H9 (cell line): Measurements from ENCODE around the gene PAQR5. TPM values are rescaled to one million over a fixed set of nuclear protein-coding genes. Genes with fewer than 3 reads are reported as not detected.

Experiments used
- DNase-seq: peaks from one replicate; pipeline ENCODE4 v3.0.0-alpha.2; 2017
- H2AFZ ChIP-seq: one replicate; pipeline ENCODE4 v1.6.1; 2013; ENCODE audit warnings: mild to moderate bottlenecking, low read length, control low read depth, moderate library complexity
- H2AK5ac ChIP-seq: 2 replicates; pipeline ENCODE4 v1.6.1; 2013; ENCODE audit warnings: low read length, control low read depth, mixed read lengths; ENCODE audit not compliant: insufficient read length
- H2BK120ac ChIP-seq: one replicate; pipeline ENCODE4 v1.6.1; 2013; ENCODE audit warnings: low read depth, mild to moderate bottlenecking, low read length, control low read depth, inconsistent platforms; ENCODE audit not compliant: poor library complexity, severe bottlenecking
- H2BK12ac ChIP-seq: 2 replicates; pipeline ENCODE4 v1.6.1; 2013; ENCODE audit warnings: low read length, control low read depth, mixed read lengths, low read depth; ENCODE audit not compliant: insufficient read length
- H2BK15ac ChIP-seq: 2 replicates; pipeline ENCODE4 v1.6.1; 2013; ENCODE audit warnings: low read depth, low read length, control low read depth
- H2BK20ac ChIP-seq: one replicate; pipeline ENCODE4 v1.6.1; 2013; ENCODE audit warnings: low read depth, mild to moderate bottlenecking, low read length, control low read depth, inconsistent platforms; ENCODE audit not compliant: poor library complexity, severe bottlenecking
- H2BK5ac ChIP-seq: 2 replicates; pipeline ENCODE4 v1.6.1; 2013; ENCODE audit warnings: low read length, control low read depth, mixed read lengths; ENCODE audit not compliant: insufficient read length
- H3K14ac ChIP-seq: 2 replicates; pipeline ENCODE4 v1.6.1; 2013; ENCODE audit warnings: low read length, control low read depth; ENCODE audit not compliant: insufficient read depth
- H3K18ac ChIP-seq: 2 replicates; pipeline ENCODE4 v1.6.1; 2013; ENCODE audit warnings: low read depth, mild to moderate bottlenecking, mixed read lengths, low read length, control low read depth; ENCODE audit not compliant: insufficient read length
- H3K23ac ChIP-seq: 2 replicates; pipeline ENCODE4 v1.6.1; 2013; ENCODE audit warnings: low read length, control low read depth, mixed read lengths, low read depth; ENCODE audit not compliant: insufficient read length
- H3K23me2 ChIP-seq: 2 replicates; pipeline ENCODE4 v1.6.1; 2013; ENCODE audit warnings: low read depth, mild to moderate bottlenecking, mixed read lengths, low read length, control low read depth; ENCODE audit not compliant: insufficient read length, poor library complexity, severe bottlenecking
- H3K27ac ChIP-seq: 2 replicates; pipeline ENCODE4 v1.5.1; 2013; ENCODE audit warnings: low read length, control low read depth, mixed read lengths, low read depth; ENCODE audit not compliant: insufficient read length
- H3K27me3 ChIP-seq: 2 replicates; pipeline ENCODE4 v1.6.1; 2013; ENCODE audit warnings: low read length, control low read depth, inconsistent platforms; ENCODE audit not compliant: insufficient read depth
- H3K4ac ChIP-seq: 2 replicates; pipeline ENCODE4 v1.6.1; 2013; ENCODE audit warnings: low read depth, mild to moderate bottlenecking, control low read depth, inconsistent platforms, low read length, moderate library complexity
- H3K4me1 ChIP-seq: 2 replicates; pipeline ENCODE4 v1.6.1; 2013; ENCODE audit warnings: low read length, control low read depth, inconsistent platforms; ENCODE audit not compliant: insufficient read depth
- H3K4me2 ChIP-seq: 2 replicates; pipeline ENCODE4 v1.6.1; 2013; ENCODE audit warnings: low read length, control low read depth, mixed read lengths; ENCODE audit not compliant: insufficient read length, insufficient read depth
- H3K56ac ChIP-seq: 2 replicates; pipeline ENCODE4 v1.6.1; 2013; ENCODE audit warnings: low read depth, mild to moderate bottlenecking, mixed read lengths, low read length, control low read depth; ENCODE audit not compliant: insufficient read length
- H3K79me1 ChIP-seq: 2 replicates; pipeline ENCODE4 v1.6.1; 2013; ENCODE audit warnings: low read depth, mild to moderate bottlenecking, moderate library complexity, low read length, control low read depth, inconsistent platforms; ENCODE audit not compliant: insufficient read depth, poor library complexity, severe bottlenecking
- H3K79me2 ChIP-seq: 2 replicates; pipeline ENCODE4 v1.6.1; 2013; ENCODE audit warnings: low read length, control low read depth, inconsistent platforms; ENCODE audit not compliant: insufficient read depth
- H3K9ac ChIP-seq: 2 replicates; pipeline ENCODE4 v1.6.1; 2013; ENCODE audit warnings: low read length, control low read depth, mixed read lengths; ENCODE audit not compliant: insufficient read length; ENCODE audit errors: extremely low read depth
- H3K9me3 ChIP-seq: one replicate; pipeline ENCODE4 v1.6.1; 2013; ENCODE audit warnings: low read depth, low read length, inconsistent platforms; ENCODE audit not compliant: control insufficient read depth
- H3T11ph ChIP-seq: one replicate; pipeline ENCODE4 v1.6.1; 2013; ENCODE audit warnings: mild to moderate bottlenecking, low read length, control low read depth, inconsistent platforms
- H4K20me1 ChIP-seq: one replicate; pipeline ENCODE4 v1.6.1; 2013; ENCODE audit not compliant: control insufficient read depth, insufficient read length, insufficient read depth
- H4K5ac ChIP-seq: 2 replicates; pipeline ENCODE4 v1.6.1; 2013; ENCODE audit warnings: low read depth, mild to moderate bottlenecking, mixed read lengths, low read length, control low read depth; ENCODE audit not compliant: insufficient read length
- H4K8ac ChIP-seq: replicated peaks from 2 replicates; pipeline ENCODE4 v1.6.1; 2013; ENCODE audit warnings: low read length, control low read depth, mixed read lengths, low read depth; ENCODE audit not compliant: insufficient read length
- H4K91ac ChIP-seq: 2 replicates; pipeline ENCODE4 v1.6.1; 2013; ENCODE audit warnings: low read depth, mild to moderate bottlenecking, moderate library complexity, mixed read lengths, low read length, control low read depth; ENCODE audit not compliant: insufficient read length
- H3K27ac Mint-ChIP-seq, 3 experiments: 2 replicates in 2 of 3; 3 replicates in 1 of 3; pipeline ENCODE4 v1.8.0; 2020 to 2021; ENCODE audit warnings: mixed read lengths in 3 of 3, mild to moderate bottlenecking in 1 of 3, moderate library complexity in 1 of 3
- H3K27me3 Mint-ChIP-seq: 2 replicates; pipeline ENCODE4 v1.8.0; 2021; ENCODE audit warnings: low read depth, mild to moderate bottlenecking, moderate library complexity, mixed read lengths
- H3K36me3 Mint-ChIP-seq, 3 experiments: 2 replicates in 2 of 3; 3 replicates in 1 of 3; pipeline ENCODE4 v1.8.0; 2020 to 2021; ENCODE audit warnings: low read depth in 3 of 3, mixed read lengths in 3 of 3; ENCODE audit not compliant: insufficient read depth in 1 of 3
- H3K4me1 Mint-ChIP-seq, 2 experiments: 2 replicates each; pipeline ENCODE4 v1.8.0; 2020; ENCODE audit warnings: mixed read lengths in 2 of 2
- H3K4me3 Mint-ChIP-seq, 2 experiments: 2 replicates in 1 of 2; 3 replicates in 1 of 2; pipeline ENCODE4 v1.8.0; 2020 to 2021; ENCODE audit warnings: mild to moderate bottlenecking in 2 of 2, mixed read lengths in 2 of 2, moderate library complexity in 1 of 2
- H3K9me3 Mint-ChIP-seq, 2 experiments: 2 replicates in 1 of 2; 3 replicates in 1 of 2; pipeline ENCODE4 v1.8.0; 2020; ENCODE audit warnings: mild to moderate bottlenecking in 2 of 2, mixed read lengths in 2 of 2, moderate library complexity in 1 of 2
- WGBS: extraction: QIAGEN DNeasy Blood & Tissue Kit; methylation state at CpG from one replicate; pipeline ENCODE4 v1.1.7; 2013; ENCODE audit warnings: missing lambda C conversion rate, low lambda C conversion rate, mixed read lengths; ENCODE audit not compliant: insufficient read length; ENCODE audit errors: extremely low coverage; 5-methylcytosine and 5-hydroxymethylcytosine counted together
- total RNA-seq: library from RNA; stranded (reverse); gene quantifications from 2 replicates; pipeline ENCODE4 v1.2.1, GENCODE V29; 2021
- TF ChIP-seq, protein P1 (sequence below): fragments of 200-600 bp; sonication (generic); conservative IDR thresholded peaks from 3 replicates; pipeline ENCODE4 v1.8.0; 2021; ENCODE audit warnings: antibody characterized with exemption, mild to moderate bottlenecking

The PAQR5 gene
- total RNA-seq, 1 experiment from 2014 or later: 1.6 TPM

DNA sequence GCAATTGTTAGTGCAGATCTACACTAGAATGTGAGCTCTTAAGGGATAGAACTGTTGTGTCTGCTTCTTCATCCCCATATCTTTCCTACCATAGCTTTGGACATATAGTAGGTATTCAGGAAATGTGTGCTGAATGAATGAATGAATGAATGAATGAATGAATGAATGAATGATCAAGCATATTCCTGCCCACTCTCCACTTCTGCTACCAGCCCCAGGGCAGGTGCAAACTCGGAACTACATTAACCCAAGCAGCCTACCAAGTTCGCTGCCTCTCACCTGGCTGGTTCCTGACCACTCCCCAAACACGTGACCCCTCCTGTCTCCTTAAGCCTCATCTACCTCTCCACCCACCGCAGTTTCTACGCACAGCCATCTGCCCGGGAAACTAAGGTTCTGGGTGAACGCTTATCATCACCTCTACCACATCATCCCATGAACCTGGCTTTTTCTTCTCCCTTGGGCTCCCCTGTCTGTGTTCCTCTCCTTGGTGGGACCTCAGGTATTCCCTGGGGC lies 26.8 kb downstream of the PAQR5 start:
- Histone ChIP-seq H4K91ac (no peak overlapping the region), H3K4me2 (no peak overlapping the region), H3K79me2 (no peaks in the 10 kb centered on the region), H3K27me3 (no peaks in the 10 kb centered on the region), H3K18ac (no peak overlapping the region), H3K23me2 (no peaks in the 10 kb centered on the region), H4K20me1 (no peaks in the 10 kb centered on the region), H3K56ac (no peak overlapping the region), H3K14ac (no peak overlapping the region), H3K27ac (no peak overlapping the region), H2BK120ac (no peak overlapping the region), H2BK20ac (no peak overlapping the region), H2BK5ac (no peak overlapping the region), H4K8ac (no peak overlapping the region), H2AFZ (no peak overlapping the region), H2BK15ac (no peak overlapping the region), H2BK12ac (no peak overlapping the region), H2AK5ac (no peak overlapping the region), H3K23ac (no peak overlapping the region), H4K5ac (no peak overlapping the region), H3K4me1 (no peaks in the 10 kb centered on the region; the same call in 1 of the 2 replicates), H3K9me3 (no peaks in the 10 kb centered on the region), H3K79me1 (no peaks in the 10 kb centered on the region), H3T11ph (no peak overlapping the region), H3K4ac (no peak overlapping the region), H3K9ac (no peak overlapping the region)
- Mint-ChIP-seq H3K4me1 (peaks cover 7 to 14% of the 10 kb centered on the region in 2 experiments), H3K27me3 (peaks cover 6% of the 10 kb centered on the region), H3K27ac (no peak overlapping the region; a peak in 1 of 7 replicates), H3K36me3 (no peaks in the 10 kb centered on the region; a peak in 1 of 7 replicates), H3K4me3 (no peak overlapping the region), H3K9me3 (no peaks in the 10 kb centered on the region)
- TF ChIP-seq, protein P1, sequence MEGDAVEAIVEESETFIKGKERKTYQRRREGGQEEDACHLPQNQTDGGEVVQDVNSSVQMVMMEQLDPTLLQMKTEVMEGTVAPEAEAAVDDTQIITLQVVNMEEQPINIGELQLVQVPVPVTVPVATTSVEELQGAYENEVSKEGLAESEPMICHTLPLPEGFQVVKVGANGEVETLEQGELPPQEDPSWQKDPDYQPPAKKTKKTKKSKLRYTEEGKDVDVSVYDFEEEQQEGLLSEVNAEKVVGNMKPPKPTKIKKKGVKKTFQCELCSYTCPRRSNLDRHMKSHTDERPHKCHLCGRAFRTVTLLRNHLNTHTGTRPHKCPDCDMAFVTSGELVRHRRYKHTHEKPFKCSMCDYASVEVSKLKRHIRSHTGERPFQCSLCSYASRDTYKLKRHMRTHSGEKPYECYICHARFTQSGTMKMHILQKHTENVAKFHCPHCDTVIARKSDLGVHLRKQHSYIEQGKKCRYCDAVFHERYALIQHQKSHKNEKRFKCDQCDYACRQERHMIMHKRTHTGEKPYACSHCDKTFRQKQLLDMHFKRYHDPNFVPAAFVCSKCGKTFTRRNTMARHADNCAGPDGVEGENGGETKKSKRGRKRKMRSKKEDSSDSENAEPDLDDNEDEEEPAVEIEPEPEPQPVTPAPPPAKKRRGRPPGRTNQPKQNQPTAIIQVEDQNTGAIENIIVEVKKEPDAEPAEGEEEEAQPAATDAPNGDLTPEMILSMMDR: no peak
- DNase-seq: no peak
- WGBS: no CpG with 5 or more reads among the region's 7 CpGs
